Endothelial cell of umbilical vein (primary cell): Measurements from ENCODE around the gene AMDHD2. TPM values are rescaled to one million over a fixed set of nuclear protein-coding genes. Genes with fewer than 3 reads are reported as not detected.

Experiments
- BruUV-seq: library from RNA; stranded (reverse); fragments of 400-500 nt; replicated peaks from 2 replicates; lab custom pipeline; 2021; lab: Mats Ljungman, UMichigan
- CTCF ChIA-PET: fragments of 300-600, 350-600 bp; sonication (Branson Sonifier 250); formaldehyde crosslinking; loops from one replicate; lab custom pipeline; 2021; ENCODE audit warnings: antibody characterized with exemption, inconsistent platforms; lab: Charles Lee
- POLR2A ChIA-PET: fragments of 300-600, 350-600 bp; sonication (Branson Sonifier 250); formaldehyde crosslinking; loops from one replicate; lab custom pipeline; 2021; ENCODE audit warnings: antibody characterized with exemption, inconsistent platforms; lab: Charles Lee
- DNase-seq: peaks from one replicate; pipeline ENCODE4 v3.0.0-alpha.2; 2011; ENCODE audit warnings: low read depth, low spot score
- FAIRE-seq: peaks from 2 replicates; lab custom pipeline; 2011; peaks lifted over from hg19 to GRCh38; lab: Jason Lieb, UNC
- H2AFZ ChIP-seq: 2 replicates; pipeline ENCODE4 v1.6.0; 2012; ENCODE audit warnings: low read depth, low read length, control low read depth, inconsistent platforms
- H3K27ac ChIP-seq: 2 replicates; pipeline ENCODE4 v1.5.1; 2011; ENCODE audit warnings: low read depth, mild to moderate bottlenecking, control low read depth, low read length, moderate library complexity; ENCODE audit not compliant: insufficient read depth
- H3K27me3 ChIP-seq, 2 experiments: 2 replicates each; pipeline versions ENCODE4 v1.6.0 to v1.6.1; 2011; ENCODE audit warnings: low read length in 2 of 2, mixed read lengths in 1 of 2; ENCODE audit not compliant: control insufficient read depth in 2 of 2, insufficient read depth in 2 of 2
- H3K36me3 ChIP-seq, 2 experiments: 2 replicates in 1 of 2; 3 replicates in 1 of 2; pipeline ENCODE4 v1.5.1; 2011; ENCODE audit warnings: low read length in 2 of 2, mild to moderate bottlenecking in 1 of 2, moderate library complexity in 1 of 2; ENCODE audit not compliant: control insufficient read depth in 2 of 2, insufficient read depth in 2 of 2; ENCODE audit errors: extremely low read depth in 1 of 2
- H3K4me1 ChIP-seq: 3 replicates; pipeline ENCODE4 v1.5.1; 2011; ENCODE audit warnings: mild to moderate bottlenecking, low read length; ENCODE audit not compliant: control insufficient read depth, insufficient read depth; ENCODE audit errors: extremely low read depth
- H3K4me2 ChIP-seq: 2 replicates; pipeline ENCODE4 v1.6.1; 2011; ENCODE audit warnings: low read length, control low read depth, mixed read lengths; ENCODE audit not compliant: insufficient read depth
- H3K4me3 ChIP-seq, 3 experiments: fragments of 200-600 bp in 1 of 3; sonication (generic), shearing (Covaris generic) in 1 of 3; replicated peaks in 1 of 3; 2 replicates each; pipeline ENCODE4 v1.5.1; 2011 to 2016; ENCODE audit warnings: control low read depth in 3 of 3, low read length in 3 of 3, mild to moderate bottlenecking in 2 of 3, inconsistent platforms in 1 of 3, low read depth in 1 of 3, moderate library complexity in 1 of 3; ENCODE audit not compliant: insufficient read depth in 1 of 3
- H3K79me2 ChIP-seq: 2 replicates; pipeline ENCODE4 v1.6.0; 2012; ENCODE audit warnings: low read length, inconsistent platforms; ENCODE audit not compliant: control insufficient read depth, insufficient read depth
- H3K9ac ChIP-seq: replicated peaks from 2 replicates; pipeline ENCODE3; 2011; ENCODE audit warnings: low read length, control low read depth; ENCODE audit not compliant: insufficient read depth; ENCODE audit errors: extremely low read depth
- H3K9me1 ChIP-seq: replicated peaks from 3 replicates; pipeline ENCODE4 v1.6.0; 2011; ENCODE audit warnings: mild to moderate bottlenecking, low read length; ENCODE audit not compliant: control insufficient read depth, insufficient read depth; ENCODE audit errors: extremely low read depth
- H3K9me3 ChIP-seq: replicated peaks from 2 replicates; pipeline ENCODE4 v1.5.1; 2012; ENCODE audit warnings: low read length, inconsistent platforms; ENCODE audit not compliant: control insufficient read depth, insufficient read depth
- H4K20me1 ChIP-seq: replicated peaks from 2 replicates; pipeline ENCODE3; 2011; ENCODE audit warnings: mild to moderate bottlenecking, low read length; ENCODE audit not compliant: control insufficient read depth, insufficient read depth; ENCODE audit errors: extremely low read depth
- CTCF ChIP-seq, 2 donors: IDR thresholded peaks; 1 replicate in 1 of 2; 2 replicates in 1 of 2; pipeline ENCODE4 v1.5.1; 2011; ENCODE audit warnings: low read length in 2 of 2, mild to moderate bottlenecking in 2 of 2, moderate library complexity in 2 of 2, control low read depth in 1 of 2, inconsistent platforms in 1 of 2, low read depth in 1 of 2; ENCODE audit not compliant: insufficient read depth in 1 of 2; ENCODE audit errors: extremely low read depth in 1 of 2
- EZH2 ChIP-seq: IDR thresholded peaks from 2 replicates; pipeline ENCODE4 v1.6.1; 2012; ENCODE audit warnings: borderline replicate concordance, low read depth, mild to moderate bottlenecking, moderate library complexity, low read length, inconsistent platforms; ENCODE audit not compliant: severe bottlenecking
- FOS ChIP-seq: IDR thresholded peaks from 2 replicates; pipeline ENCODE4 v1.6.1; 2011; ENCODE audit warnings: mild to moderate bottlenecking, low read length, moderate library complexity, borderline replicate concordance; ENCODE audit not compliant: insufficient read depth
- GATA2 ChIP-seq: IDR thresholded peaks from 2 replicates; pipeline ENCODE4 v1.7.0; 2011; ENCODE audit warnings: low read depth, mild to moderate bottlenecking, moderate library complexity, mixed read lengths, low read length; ENCODE audit not compliant: insufficient read length, insufficient read depth
- JUN ChIP-seq: IDR thresholded peaks from 2 replicates; pipeline ENCODE4 v1.6.1; 2011; ENCODE audit warnings: borderline replicate concordance, low read depth; ENCODE audit not compliant: insufficient read length, insufficient read depth
- MAX ChIP-seq: IDR thresholded peaks from 2 replicates; pipeline ENCODE4 v1.6.1; 2011; ENCODE audit not compliant: insufficient read depth, insufficient read length
- MYC ChIP-seq: IDR thresholded peaks from one replicate; pipeline ENCODE4 v1.6.1; 2011; ENCODE audit warnings: mild to moderate bottlenecking, low read depth, low read length
- POLR2A ChIP-seq: IDR thresholded peaks from 2 replicates; pipeline ENCODE4 v1.6.1; 2012; ENCODE audit warnings: low read depth, mild to moderate bottlenecking, control low read depth, low read length
- POLR2AphosphoS5 ChIP-seq: IDR thresholded peaks from 2 replicates; pipeline ENCODE4 v1.6.1; 2012; ENCODE audit warnings: low read depth, mild to moderate bottlenecking, control low read depth, low read length, moderate library complexity; ENCODE audit not compliant: insufficient read depth
- dilution Hi-C: fragments of 300-500 bp; cut with MboI; formaldehyde crosslinking; loops from one replicate; pipeline ENCODE4 v1.15.0; 2019; ENCODE audit warnings: low sequenced_read_pairs; ENCODE audit not compliant: extremely low pct_ligation_motif_present
- intact Hi-C: fragments of 100-400 bp; cut with micrococcal nuclease; formaldehyde crosslinking; loops from one replicate; pipeline ENCODE4 v1.10.0; 2022
- polyA plus RNA-seq, 4 experiments: library from polyadenylated mRNA; depleted of rRNA in 3 of 4; stranded (reverse) in 3 of 4; unstranded in 1 of 4; fragments of >200 nt; gene quantifications; 2 replicates each; pipeline versions ENCODE4 v1.2.1 to v1.2.3, GENCODE V29; 2011 to 2012; ENCODE audit warnings: missing spikeins in 1 of 4
- total RNA-seq: library from RNA; stranded (reverse); gene quantifications from 2 replicates; pipeline ENCODE4 v1.2.3, GENCODE V29; 2021

The AMDHD2 gene
- total and polyA plus RNA-seq, 2 donors (not counting 3 experiments of a cell fraction or from before 2014, with no cell fraction given): 39.4 to 59.5 TPM

GRCh38 chr16:2477327-2477726 is 42.8 kb upstream of the AMDHD2 start:
- DNase-seq: no peak
- dilution Hi-C loops: no loop called here

More at GRCh38 chr16:2477327-2477726, 42.8 kb upstream of the AMDHD2 start:
- no TSS peak for BruUV-seq
- FAIRE-seq: no peak
- no peaks in the 10 kb centered on the region for H3K9me1 ChIP-seq
- H3K36me3 ChIP-seq: no peaks in the 10 kb centered on the region
- H3K9me3 ChIP-seq: no peaks in the 10 kb centered on the region
- no peak overlapping the region for H3K9ac ChIP-seq
- no peak for TF ChIP-seq CTCF (IDR thresholded peaks at IDR 0.05; ENCODE audit: extremely low read depth in 1 of 2, insufficient read depth in 1 of 2, low read depth in 1 of 2, low read length in 2 of 2)
- TF ChIP-seq EZH2: no peak
- no peak for TF ChIP-seq POLR2AphosphoS5
- no peak for TF ChIP-seq MYC
- no peak for TF ChIP-seq MAX
- no peak for TF ChIP-seq POLR2A
- TF ChIP-seq JUN: no peak
- TF ChIP-seq FOS: no peak
- no peak for TF ChIP-seq GATA2
- H3K4me3 ChIP-seq: no peak overlapping the region
- peaks cover 9% of the 10 kb centered on the region for H3K79me2 ChIP-seq
- no peak overlapping the region for H3K27ac ChIP-seq
- POLR2A ChIA-PET: no interaction called here
- no peak overlapping the region for H2AFZ ChIP-seq
- no peaks in the 10 kb centered on the region for H3K27me3 ChIP-seq
- CTCF ChIA-PET: interaction anchor here (0.7 to 1.1 kb wide), 2 partner anchors 19 to 24 kb away, joined by 3 read pairs; no protein-coding TSS in a partner anchor
- H3K4me2 ChIP-seq: no peak overlapping the region
- intact Hi-C loops: no loop called here
- peaks cover 10% of the 10 kb centered on the region for H3K4me1 ChIP-seq
- H4K20me1 ChIP-seq: no peaks in the 10 kb centered on the region
